LNCAP (cell line): ENCODE results near the gene BLACAT1.

Experiments used
- TF ChIP-seq, protein P1 (sequence below): fragments of 450-650 bp; IDR thresholded peaks from 2 replicates; pipeline ENCODE4 v1.5.1; 2017; ENCODE audit warnings: mild to moderate bottlenecking

Gene BLACAT1

DNA sequence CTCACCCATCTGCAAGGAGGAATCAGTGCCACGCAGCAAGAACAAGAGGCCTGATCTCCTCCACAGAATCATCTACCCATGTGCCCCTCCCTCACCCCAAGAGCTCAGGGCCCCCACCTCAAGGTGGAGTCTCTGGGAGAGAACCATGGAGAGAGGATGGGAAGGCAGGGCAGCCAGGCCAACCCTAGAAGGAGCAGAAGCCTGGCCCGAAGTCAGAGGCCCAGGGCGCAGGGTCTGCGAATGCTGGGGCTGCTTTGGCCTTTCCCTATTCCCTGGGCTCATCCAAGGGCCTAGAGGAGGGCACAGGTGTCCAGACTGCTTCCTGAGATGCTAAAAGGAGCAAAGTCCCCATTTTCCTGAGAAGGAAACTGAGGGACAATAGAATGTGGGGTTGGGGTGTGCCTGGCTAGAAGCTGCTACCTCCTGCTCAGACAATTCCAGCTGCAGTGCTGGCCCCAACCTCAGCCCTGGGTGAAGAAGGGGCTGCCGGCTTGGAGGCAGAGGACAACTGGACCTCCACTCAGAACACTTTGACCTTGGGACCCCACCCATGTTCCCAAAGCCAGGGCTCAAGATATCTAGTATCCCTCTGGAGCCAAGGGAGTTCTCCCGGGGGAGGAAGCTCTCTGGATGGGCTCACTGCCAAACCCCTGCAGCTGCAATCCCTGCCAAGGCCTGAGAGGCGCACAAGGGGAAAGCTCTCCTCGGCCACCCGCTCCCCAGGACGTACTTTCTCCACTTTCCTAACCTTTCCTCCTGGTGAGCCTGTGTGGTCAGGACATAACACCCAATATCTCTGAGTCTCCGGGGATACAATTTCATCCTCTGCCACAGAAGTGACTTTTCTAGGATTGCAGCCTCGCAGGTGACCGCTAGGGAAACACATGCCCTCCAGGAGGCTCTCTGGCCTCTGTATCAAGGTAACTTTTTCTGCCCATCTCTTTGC is 17.4 kb downstream of the BLACAT1 start:
- TF ChIP-seq, protein P1, sequence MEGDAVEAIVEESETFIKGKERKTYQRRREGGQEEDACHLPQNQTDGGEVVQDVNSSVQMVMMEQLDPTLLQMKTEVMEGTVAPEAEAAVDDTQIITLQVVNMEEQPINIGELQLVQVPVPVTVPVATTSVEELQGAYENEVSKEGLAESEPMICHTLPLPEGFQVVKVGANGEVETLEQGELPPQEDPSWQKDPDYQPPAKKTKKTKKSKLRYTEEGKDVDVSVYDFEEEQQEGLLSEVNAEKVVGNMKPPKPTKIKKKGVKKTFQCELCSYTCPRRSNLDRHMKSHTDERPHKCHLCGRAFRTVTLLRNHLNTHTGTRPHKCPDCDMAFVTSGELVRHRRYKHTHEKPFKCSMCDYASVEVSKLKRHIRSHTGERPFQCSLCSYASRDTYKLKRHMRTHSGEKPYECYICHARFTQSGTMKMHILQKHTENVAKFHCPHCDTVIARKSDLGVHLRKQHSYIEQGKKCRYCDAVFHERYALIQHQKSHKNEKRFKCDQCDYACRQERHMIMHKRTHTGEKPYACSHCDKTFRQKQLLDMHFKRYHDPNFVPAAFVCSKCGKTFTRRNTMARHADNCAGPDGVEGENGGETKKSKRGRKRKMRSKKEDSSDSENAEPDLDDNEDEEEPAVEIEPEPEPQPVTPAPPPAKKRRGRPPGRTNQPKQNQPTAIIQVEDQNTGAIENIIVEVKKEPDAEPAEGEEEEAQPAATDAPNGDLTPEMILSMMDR = peak; percentile 44

DNA sequence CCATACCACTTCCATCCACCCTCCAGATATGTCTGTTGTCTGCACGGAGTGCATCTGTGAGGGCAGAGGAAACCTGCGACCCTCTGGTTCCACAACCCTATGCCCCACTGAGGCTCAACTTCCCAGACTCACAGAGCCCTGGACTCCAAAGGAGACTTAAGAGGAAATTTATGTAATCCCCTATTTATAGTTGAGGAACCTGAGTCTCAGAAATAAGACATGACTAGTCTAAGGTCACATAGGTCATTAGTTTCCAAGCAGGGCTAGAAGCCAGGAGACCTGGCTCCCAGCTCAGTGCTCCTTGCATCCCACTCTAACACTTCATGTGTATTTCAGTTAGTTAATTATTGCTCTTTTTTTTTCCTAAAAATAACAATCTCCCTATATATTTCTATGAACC is 18.3 kb downstream of the BLACAT1 start:
- TF ChIP-seq, protein P1 = no peak

DNA sequence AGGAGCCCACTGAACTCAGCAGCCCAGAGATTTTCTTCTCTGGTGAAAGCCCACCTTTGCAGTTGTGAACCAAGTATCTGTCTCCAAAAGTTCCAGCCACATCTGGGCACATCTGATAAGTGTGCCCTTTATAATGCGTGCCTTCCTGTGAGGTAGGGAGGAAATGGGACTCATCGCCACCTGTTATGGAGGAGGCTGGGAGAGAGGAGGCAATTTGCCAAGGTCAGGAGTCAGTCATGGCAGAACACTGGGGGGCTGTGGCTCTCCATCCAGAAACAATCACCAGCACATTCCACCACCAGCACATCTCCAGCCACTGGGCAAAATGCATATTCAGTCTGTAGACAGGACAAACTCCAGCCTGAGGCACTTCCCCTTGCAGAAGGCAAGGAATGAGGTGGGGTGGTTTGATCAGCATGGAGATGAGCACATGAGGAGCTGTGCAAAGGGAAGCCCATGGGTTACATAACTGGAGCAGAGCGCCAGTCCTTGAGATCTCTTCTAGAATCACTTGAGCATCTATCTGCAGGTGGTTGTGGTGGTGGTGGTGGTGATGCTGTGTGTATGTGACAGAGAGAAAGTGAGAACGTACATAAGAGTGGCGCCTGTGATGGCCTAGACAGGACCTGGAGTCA is 19.0 kb downstream of the BLACAT1 start:
- TF ChIP-seq, protein P1 = no peak

DNA sequence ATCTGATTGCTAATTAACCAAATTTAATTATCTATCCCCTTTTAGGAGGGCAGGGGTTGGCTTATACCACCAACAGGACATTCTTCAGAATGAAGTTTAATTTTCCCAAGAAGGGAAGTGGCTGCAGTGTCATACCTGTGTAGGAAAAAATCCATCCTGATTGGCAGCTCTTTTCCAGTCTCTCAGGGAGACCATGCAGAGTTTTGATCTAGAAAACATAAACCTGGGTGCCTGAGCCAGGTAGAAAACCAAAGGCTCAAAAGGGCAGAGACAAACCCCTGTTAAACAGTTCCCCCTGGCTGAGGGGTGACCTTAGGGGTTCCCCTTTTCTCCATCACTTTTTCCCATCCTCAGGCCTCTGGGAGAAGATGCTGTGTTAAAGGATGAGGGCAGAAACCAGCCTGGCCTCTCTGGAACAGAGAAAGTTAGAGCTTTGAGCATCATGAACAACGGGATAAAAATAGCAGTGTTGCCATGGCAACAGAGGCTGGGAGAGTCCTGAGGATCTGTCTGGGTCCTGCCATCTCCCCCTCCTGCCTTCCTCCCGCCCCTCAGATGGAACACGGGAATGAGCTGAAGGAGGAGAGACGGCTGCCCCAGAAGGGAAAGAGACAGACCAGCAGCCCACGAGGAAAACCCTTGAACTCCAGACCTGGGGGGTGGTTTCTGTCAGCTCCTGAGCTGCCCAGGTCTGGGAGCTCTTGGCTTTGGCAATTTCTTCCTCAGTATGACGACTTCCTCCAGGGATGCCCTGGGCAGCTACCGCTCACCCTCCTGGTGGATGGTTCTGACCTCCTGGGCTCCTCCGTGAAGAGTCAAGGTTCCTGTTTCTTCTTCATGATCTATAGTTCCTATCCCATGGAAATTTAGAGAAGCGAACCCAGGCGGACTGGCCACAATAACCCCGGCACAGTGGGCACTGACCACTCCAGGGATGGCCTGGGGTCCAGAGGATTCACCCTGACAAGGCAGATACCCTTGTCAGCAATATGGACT is 20.0 kb downstream of the BLACAT1 start:
- TF ChIP-seq, protein P1 = no peak

DNA sequence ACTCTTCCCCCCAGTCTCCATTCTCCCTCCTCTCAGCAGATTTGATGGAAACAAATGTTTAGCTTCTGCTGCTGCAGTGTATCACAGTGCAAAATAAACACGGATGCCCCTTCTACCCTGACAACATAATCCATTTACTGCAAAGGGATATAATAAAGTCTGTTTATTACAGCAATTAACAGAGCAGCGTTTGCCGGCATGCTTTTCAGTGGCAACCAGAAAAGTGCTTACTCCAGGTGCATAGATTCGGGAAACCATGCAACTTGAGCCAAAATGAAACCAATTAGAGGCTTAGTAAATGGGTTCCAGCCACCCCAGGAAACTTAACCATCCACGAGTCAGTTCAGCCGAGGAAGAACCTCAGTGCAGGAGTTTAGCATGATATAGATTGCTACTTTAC is 21.1 kb downstream of the BLACAT1 start:
- TF ChIP-seq, protein P1 = no peak

DNA sequence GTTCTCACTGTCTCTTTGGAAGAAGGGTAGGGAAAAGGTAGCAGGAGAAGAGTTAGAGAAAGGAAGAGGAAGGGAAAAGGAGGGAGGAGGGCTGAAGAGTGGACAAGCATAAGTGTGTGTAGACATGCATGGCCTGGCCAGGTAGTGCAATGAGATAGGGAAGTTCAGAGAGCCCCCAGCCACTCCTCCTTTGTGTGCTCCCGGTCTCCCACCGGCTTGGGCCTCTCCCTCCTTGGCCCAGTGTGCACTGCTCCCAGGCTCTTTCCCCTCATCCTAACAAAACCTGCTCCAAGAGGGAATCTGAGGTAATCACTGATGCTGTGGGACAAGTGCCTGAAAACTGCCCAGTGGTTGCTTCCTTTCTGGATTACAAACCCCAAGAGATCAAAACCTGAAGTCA is 23.7 kb downstream of the BLACAT1 start:
- TF ChIP-seq, protein P1 = no peak

DNA sequence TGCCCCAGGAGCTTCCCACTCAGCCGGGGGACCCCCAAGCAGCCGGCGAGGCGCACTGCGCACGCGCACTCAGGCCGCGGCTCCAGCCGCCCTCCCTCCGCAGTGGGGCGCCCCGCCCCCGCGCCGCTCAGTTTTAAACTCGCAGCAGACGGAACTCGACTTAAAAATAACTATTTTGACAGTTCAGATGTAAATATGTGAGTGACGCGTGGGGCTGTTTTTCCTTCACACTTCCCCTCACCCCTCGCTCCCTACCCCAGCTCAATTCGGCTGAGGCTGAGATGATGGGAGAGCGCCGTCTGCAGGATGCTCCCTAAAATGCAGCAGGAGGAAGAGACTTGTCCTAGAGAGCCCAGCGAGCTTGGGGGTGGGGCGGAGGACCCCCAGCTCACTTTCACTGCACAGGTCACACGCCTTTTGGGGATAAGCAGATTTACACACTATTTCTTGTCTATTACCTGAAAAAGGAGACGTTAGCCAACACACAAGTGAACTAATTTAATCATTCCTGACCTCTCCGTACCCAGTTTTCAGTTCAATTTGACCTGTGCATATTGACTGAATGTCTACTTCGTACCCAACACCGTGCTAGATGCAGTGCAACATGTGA is 25.0 kb downstream of the BLACAT1 start:
- TF ChIP-seq, protein P1 = peak; percentile 99
